Endothelial cell of umbilical vein (primary cell): ENCODE results near the gene ZBTB44. TPM values are rescaled to one million over a fixed set of nuclear protein-coding genes. Genes with fewer than 3 reads are reported as not detected.

Experiments used
- BruUV-seq: library from RNA; stranded (reverse); fragments of 400-500 nt; replicated peaks from 2 replicates; lab custom pipeline; 2021; lab: Mats Ljungman, UMichigan
- CTCF ChIA-PET: fragments of 300-600, 350-600 bp; sonication (Branson Sonifier 250); formaldehyde crosslinking; loops from one replicate; lab custom pipeline; 2021; ENCODE audit warnings: antibody characterized with exemption, inconsistent platforms; lab: Charles Lee
- POLR2A ChIA-PET: fragments of 300-600, 350-600 bp; sonication (Branson Sonifier 250); formaldehyde crosslinking; loops from one replicate; lab custom pipeline; 2021; ENCODE audit warnings: antibody characterized with exemption, inconsistent platforms; lab: Charles Lee
- DNase-seq: peaks from one replicate; pipeline ENCODE4 v3.0.0-alpha.2; 2011; ENCODE audit warnings: low read depth, low spot score
- FAIRE-seq: peaks from 2 replicates; lab custom pipeline; 2011; peaks lifted over from hg19 to GRCh38; lab: Jason Lieb, UNC
- H2AFZ ChIP-seq: 2 replicates; pipeline ENCODE4 v1.6.0; 2012; ENCODE audit warnings: low read depth, low read length, control low read depth, inconsistent platforms
- H3K27ac ChIP-seq: 2 replicates; pipeline ENCODE4 v1.5.1; 2011; ENCODE audit warnings: low read depth, mild to moderate bottlenecking, control low read depth, low read length, moderate library complexity; ENCODE audit not compliant: insufficient read depth
- H3K27me3 ChIP-seq, 2 experiments: 2 replicates each; pipeline versions ENCODE4 v1.6.0 to v1.6.1; 2011; ENCODE audit warnings: low read length in 2 of 2, mixed read lengths in 1 of 2; ENCODE audit not compliant: control insufficient read depth in 2 of 2, insufficient read depth in 2 of 2
- H3K36me3 ChIP-seq, 2 experiments: 2 replicates in 1 of 2; 3 replicates in 1 of 2; pipeline ENCODE4 v1.5.1; 2011; ENCODE audit warnings: low read length in 2 of 2, mild to moderate bottlenecking in 1 of 2, moderate library complexity in 1 of 2; ENCODE audit not compliant: control insufficient read depth in 2 of 2, insufficient read depth in 2 of 2; ENCODE audit errors: extremely low read depth in 1 of 2
- H3K4me1 ChIP-seq: 3 replicates; pipeline ENCODE4 v1.5.1; 2011; ENCODE audit warnings: mild to moderate bottlenecking, low read length; ENCODE audit not compliant: control insufficient read depth, insufficient read depth; ENCODE audit errors: extremely low read depth
- H3K4me2 ChIP-seq: 2 replicates; pipeline ENCODE4 v1.6.1; 2011; ENCODE audit warnings: low read length, control low read depth, mixed read lengths; ENCODE audit not compliant: insufficient read depth
- H3K4me3 ChIP-seq, 3 experiments: fragments of 200-600 bp in 1 of 3; sonication (generic), shearing (Covaris generic) in 1 of 3; replicated peaks in 1 of 3; 2 replicates each; pipeline ENCODE4 v1.5.1; 2011 to 2016; ENCODE audit warnings: control low read depth in 3 of 3, low read length in 3 of 3, mild to moderate bottlenecking in 2 of 3, inconsistent platforms in 1 of 3, low read depth in 1 of 3, moderate library complexity in 1 of 3; ENCODE audit not compliant: insufficient read depth in 1 of 3
- H3K79me2 ChIP-seq: 2 replicates; pipeline ENCODE4 v1.6.0; 2012; ENCODE audit warnings: low read length, inconsistent platforms; ENCODE audit not compliant: control insufficient read depth, insufficient read depth
- H3K9ac ChIP-seq: replicated peaks from 2 replicates; pipeline ENCODE3; 2011; ENCODE audit warnings: low read length, control low read depth; ENCODE audit not compliant: insufficient read depth; ENCODE audit errors: extremely low read depth
- H3K9me1 ChIP-seq: replicated peaks from 3 replicates; pipeline ENCODE4 v1.6.0; 2011; ENCODE audit warnings: mild to moderate bottlenecking, low read length; ENCODE audit not compliant: control insufficient read depth, insufficient read depth; ENCODE audit errors: extremely low read depth
- H3K9me3 ChIP-seq: replicated peaks from 2 replicates; pipeline ENCODE4 v1.5.1; 2012; ENCODE audit warnings: low read length, inconsistent platforms; ENCODE audit not compliant: control insufficient read depth, insufficient read depth
- H4K20me1 ChIP-seq: replicated peaks from 2 replicates; pipeline ENCODE3; 2011; ENCODE audit warnings: mild to moderate bottlenecking, low read length; ENCODE audit not compliant: control insufficient read depth, insufficient read depth; ENCODE audit errors: extremely low read depth
- EZH2 ChIP-seq: IDR thresholded peaks from 2 replicates; pipeline ENCODE4 v1.6.1; 2012; ENCODE audit warnings: borderline replicate concordance, low read depth, mild to moderate bottlenecking, moderate library complexity, low read length, inconsistent platforms; ENCODE audit not compliant: severe bottlenecking
- FOS ChIP-seq: IDR thresholded peaks from 2 replicates; pipeline ENCODE4 v1.6.1; 2011; ENCODE audit warnings: mild to moderate bottlenecking, low read length, moderate library complexity, borderline replicate concordance; ENCODE audit not compliant: insufficient read depth
- GATA2 ChIP-seq: IDR thresholded peaks from 2 replicates; pipeline ENCODE4 v1.7.0; 2011; ENCODE audit warnings: low read depth, mild to moderate bottlenecking, moderate library complexity, mixed read lengths, low read length; ENCODE audit not compliant: insufficient read length, insufficient read depth
- JUN ChIP-seq: IDR thresholded peaks from 2 replicates; pipeline ENCODE4 v1.6.1; 2011; ENCODE audit warnings: borderline replicate concordance, low read depth; ENCODE audit not compliant: insufficient read length, insufficient read depth
- MYC ChIP-seq: IDR thresholded peaks from one replicate; pipeline ENCODE4 v1.6.1; 2011; ENCODE audit warnings: mild to moderate bottlenecking, low read depth, low read length
- POLR2A ChIP-seq: IDR thresholded peaks from 2 replicates; pipeline ENCODE4 v1.6.1; 2012; ENCODE audit warnings: low read depth, mild to moderate bottlenecking, control low read depth, low read length
- POLR2AphosphoS5 ChIP-seq: IDR thresholded peaks from 2 replicates; pipeline ENCODE4 v1.6.1; 2012; ENCODE audit warnings: low read depth, mild to moderate bottlenecking, control low read depth, low read length, moderate library complexity; ENCODE audit not compliant: insufficient read depth
- dilution Hi-C: fragments of 300-500 bp; cut with MboI; formaldehyde crosslinking; loops from one replicate; pipeline ENCODE4 v1.15.0; 2019; ENCODE audit warnings: low sequenced_read_pairs; ENCODE audit not compliant: extremely low pct_ligation_motif_present
- intact Hi-C: fragments of 100-400 bp; cut with micrococcal nuclease; formaldehyde crosslinking; loops from one replicate; pipeline ENCODE4 v1.10.0; 2022
- polyA plus RNA-seq, 4 experiments: library from polyadenylated mRNA; depleted of rRNA in 3 of 4; stranded (reverse) in 3 of 4; unstranded in 1 of 4; fragments of >200 nt; gene quantifications; 2 replicates each; pipeline versions ENCODE4 v1.2.1 to v1.2.3, GENCODE V29; 2011 to 2012; ENCODE audit warnings: missing spikeins in 1 of 4
- total RNA-seq: library from RNA; stranded (reverse); gene quantifications from 2 replicates; pipeline ENCODE4 v1.2.3, GENCODE V29; 2021
- TF ChIP-seq, protein P1 (sequence below), 2 donors: IDR thresholded peaks; 1 replicate in 1 of 2; 2 replicates in 1 of 2; pipeline ENCODE4 v1.5.1; 2011; ENCODE audit warnings: low read length in 2 of 2, mild to moderate bottlenecking in 2 of 2, moderate library complexity in 2 of 2, control low read depth in 1 of 2, inconsistent platforms in 1 of 2, low read depth in 1 of 2; ENCODE audit not compliant: insufficient read depth in 1 of 2; ENCODE audit errors: extremely low read depth in 1 of 2
- TF ChIP-seq, protein P2 (sequence below): IDR thresholded peaks from 2 replicates; pipeline ENCODE4 v1.6.1; 2011; ENCODE audit not compliant: insufficient read depth, insufficient read length

ZBTB44 gene
- total and polyA plus RNA-seq, 2 donors (not counting 3 experiments of a cell fraction or from before 2014, with no cell fraction given) = 8.7 to 24.4 TPM

DNA sequence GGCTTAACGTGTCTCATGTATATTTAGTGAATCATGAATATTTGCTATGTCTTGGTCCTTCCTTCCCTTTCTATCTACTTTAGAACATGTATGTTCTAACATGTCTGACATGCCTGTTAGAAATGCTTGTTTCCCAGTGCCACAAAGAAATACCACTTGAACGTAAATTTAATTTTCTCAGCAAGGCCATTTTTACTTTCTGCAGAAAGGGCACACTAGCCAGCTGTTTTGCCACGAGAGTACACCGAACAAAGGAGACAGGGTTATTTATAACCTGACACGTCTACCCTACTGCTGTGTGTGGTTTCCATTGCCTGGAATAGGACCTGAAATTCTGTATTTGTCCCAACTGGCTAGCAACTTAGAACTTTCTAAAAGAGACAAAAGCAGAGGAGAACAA is 7.4 kb upstream of the ZBTB44 start:
- H3K36me3 ChIP-seq = no peaks in the 10 kb centered on the region
- H3K9me1 ChIP-seq = no peaks in the 10 kb centered on the region
- H3K27ac ChIP-seq = no peak overlapping the region
- POLR2A ChIA-PET = no interaction called here
- H3K9me3 ChIP-seq = no peaks in the 10 kb centered on the region
- H3K9ac ChIP-seq = no peak overlapping the region
- H4K20me1 ChIP-seq = no peaks in the 10 kb centered on the region
- BruUV-seq = no TSS peak
- H3K4me3 ChIP-seq = no peak overlapping the region
- H3K79me2 ChIP-seq = no peaks in the 10 kb centered on the region
- no peaks in the 10 kb centered on the region for H3K4me1 ChIP-seq
- intact Hi-C loops (no loop called here), dilution Hi-C loops (no loop called here)
- DNase-seq = no peak
- H3K4me2 ChIP-seq = no peak overlapping the region
- TF ChIP-seq POLR2AphosphoS5 (no peak), GATA2 (no peak), EZH2 (no peak), MYC (no peak), FOS (no peak), POLR2A (no peak), JUN (no peak)
- TF ChIP-seq, protein P1, sequence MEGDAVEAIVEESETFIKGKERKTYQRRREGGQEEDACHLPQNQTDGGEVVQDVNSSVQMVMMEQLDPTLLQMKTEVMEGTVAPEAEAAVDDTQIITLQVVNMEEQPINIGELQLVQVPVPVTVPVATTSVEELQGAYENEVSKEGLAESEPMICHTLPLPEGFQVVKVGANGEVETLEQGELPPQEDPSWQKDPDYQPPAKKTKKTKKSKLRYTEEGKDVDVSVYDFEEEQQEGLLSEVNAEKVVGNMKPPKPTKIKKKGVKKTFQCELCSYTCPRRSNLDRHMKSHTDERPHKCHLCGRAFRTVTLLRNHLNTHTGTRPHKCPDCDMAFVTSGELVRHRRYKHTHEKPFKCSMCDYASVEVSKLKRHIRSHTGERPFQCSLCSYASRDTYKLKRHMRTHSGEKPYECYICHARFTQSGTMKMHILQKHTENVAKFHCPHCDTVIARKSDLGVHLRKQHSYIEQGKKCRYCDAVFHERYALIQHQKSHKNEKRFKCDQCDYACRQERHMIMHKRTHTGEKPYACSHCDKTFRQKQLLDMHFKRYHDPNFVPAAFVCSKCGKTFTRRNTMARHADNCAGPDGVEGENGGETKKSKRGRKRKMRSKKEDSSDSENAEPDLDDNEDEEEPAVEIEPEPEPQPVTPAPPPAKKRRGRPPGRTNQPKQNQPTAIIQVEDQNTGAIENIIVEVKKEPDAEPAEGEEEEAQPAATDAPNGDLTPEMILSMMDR (IDR thresholded peaks at IDR 0.05; ENCODE audit: extremely low read depth in 1 of 2, insufficient read depth in 1 of 2, low read depth in 1 of 2, low read length in 2 of 2) = no peak
- TF ChIP-seq, protein P2, sequence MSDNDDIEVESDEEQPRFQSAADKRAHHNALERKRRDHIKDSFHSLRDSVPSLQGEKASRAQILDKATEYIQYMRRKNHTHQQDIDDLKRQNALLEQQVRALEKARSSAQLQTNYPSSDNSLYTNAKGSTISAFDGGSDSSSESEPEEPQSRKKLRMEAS = no peak
- H2AFZ ChIP-seq = no peak overlapping the region
- peaks cover 0 to 5% of the 10 kb centered on the region in 2 experiments for H3K27me3 ChIP-seq
- FAIRE-seq = no peak
- CTCF ChIA-PET = no interaction called here
